K562 (cell line): ENCODE results near the gene ZNF672. TPM values are rescaled to one million over a fixed set of nuclear protein-coding genes. Genes with fewer than 3 reads are reported as not detected.
"Not testable (repeated sequence)": the region's sequence is repeated elsewhere in the genome, so short reads cannot be mapped to it uniquely, and the experiment has no call there.

Experiments
- ATAC-seq: fragments of 200-7000 bp; cut with Tn5 transposase; 3 replicates; pipeline ENCODE4 v1.9.1; 2020; ENCODE audit warnings: moderate library complexity
- BruUV-seq: library from RNA; stranded (reverse); fragments of 400-500 nt; replicated peaks from 2 replicates; lab custom pipeline; 2021; lab: Mats Ljungman, UMichigan
- CTCF ChIA-PET: fragments of 300-600 bp; formaldehyde crosslinking; extraction: SDS; loops from one replicate; lab custom pipeline; 2021; ENCODE audit warnings: low intra/inter-chr PET ratio; lab: Yijun Ruan, JAX
- POLR2A ChIA-PET: fragments of 300-600, 350-650 bp; sonication (Branson Sonifier 250); formaldehyde crosslinking; extraction: SDS; loops from one replicate; lab custom pipeline; 2021; ENCODE audit warnings: antibody characterized with exemption, inconsistent platforms; lab: Yijun Ruan, JAX
- DNase-seq, 4 experiments: peaks; one replicate each; pipeline versions ENCODE4 v3.0.0 to v3.0.0-alpha.2; 2011 to 2018; ENCODE audit warnings: low spot score in 3 of 4, mixed read lengths in 3 of 4; ENCODE audit errors: extremely low read depth in 1 of 4
- FAIRE-seq: peaks from 2 replicates; lab custom pipeline; 2011; peaks lifted over from hg19 to GRCh38; lab: Jason Lieb, UNC
- H2AFZ ChIP-seq: 2 replicates; pipeline ENCODE4 v1.6.0; 2011; ENCODE audit warnings: low read depth, low read length, control low read depth, inconsistent platforms
- H3K27ac ChIP-seq: fragments of 200-600 bp; 3 replicates; pipeline ENCODE4 v1.8.0; 2011; ENCODE audit warnings: low read depth, mild to moderate bottlenecking, control low read depth, inconsistent platforms, low read length, moderate library complexity, mixed read lengths; ENCODE audit errors: extremely low read depth
- H3K27me3 ChIP-seq, 2 experiments: fragments of 300-600 bp in 1 of 2; 2 replicates in 1 of 2; 3 replicates in 1 of 2; pipeline versions ENCODE4 v1.6.0 to v1.8.0; 2011; ENCODE audit warnings: inconsistent platforms in 2 of 2, low read length in 2 of 2, mild to moderate bottlenecking in 1 of 2, mixed read lengths in 1 of 2, moderate library complexity in 1 of 2; ENCODE audit not compliant: control insufficient read depth in 2 of 2, insufficient read depth in 2 of 2
- H3K36me3 ChIP-seq: fragments of 300-600 bp; 3 replicates; pipeline ENCODE4 v1.8.0; 2011; ENCODE audit warnings: mild to moderate bottlenecking, low read length, inconsistent platforms; ENCODE audit not compliant: control insufficient read depth, insufficient read depth
- H3K4me1 ChIP-seq, 2 experiments: fragments of 200-600 bp in 1 of 2; replicated peaks in 1 of 2; 2 replicates in 1 of 2; 3 replicates in 1 of 2; pipeline versions ENCODE4 v1.5.1 to v1.8.0; 2011; ENCODE audit warnings: inconsistent platforms in 2 of 2, low read length in 2 of 2, mild to moderate bottlenecking in 1 of 2, mixed read lengths in 1 of 2, moderate library complexity in 1 of 2; ENCODE audit not compliant: control insufficient read depth in 2 of 2, insufficient read depth in 2 of 2
- H3K4me2 ChIP-seq: 2 replicates; pipeline ENCODE4 v1.6.1; 2011; ENCODE audit warnings: low read length, control low read depth, inconsistent platforms, mixed read lengths; ENCODE audit not compliant: insufficient read depth
- H3K4me3 ChIP-seq: fragments of 200-600 bp; sonication (generic), shearing (Covaris generic); 2 replicates; pipeline ENCODE4 v1.5.1; 2016; ENCODE audit warnings: control low read depth, inconsistent platforms
- H3K79me2 ChIP-seq: fragments of 200-600 bp; 3 replicates; pipeline ENCODE4 v1.8.0; 2011; ENCODE audit warnings: low read length, inconsistent platforms; ENCODE audit not compliant: control insufficient read depth, insufficient read depth
- H3K9ac ChIP-seq, 2 experiments: 2 replicates each; pipeline versions ENCODE4 v1.6.0 to v1.6.1; 2011; ENCODE audit warnings: low read depth in 2 of 2, low read length in 2 of 2, control low read depth in 1 of 2, inconsistent platforms in 1 of 2, mild to moderate bottlenecking in 1 of 2, mixed read lengths in 1 of 2; ENCODE audit not compliant: insufficient read depth in 1 of 2
- H3K9me1 ChIP-seq: one replicate; pipeline ENCODE4 v1.6.0; 2011; ENCODE audit warnings: inconsistent platforms, mild to moderate bottlenecking, low read length, moderate library complexity; ENCODE audit not compliant: control insufficient read depth, insufficient read depth
- H3K9me3 ChIP-seq: replicated peaks from 2 replicates; pipeline ENCODE4 v1.5.1; 2011; ENCODE audit warnings: low read depth, low read length, inconsistent platforms; ENCODE audit not compliant: control insufficient read depth, insufficient read depth
- H4K20me1 ChIP-seq: replicated peaks from 2 replicates; pipeline ENCODE4 v1.6.1; 2011; ENCODE audit warnings: low read length, inconsistent platforms, mixed read lengths; ENCODE audit not compliant: control insufficient read depth, insufficient read depth
- BMI1 ChIP-seq: fragments of 150-350 bp; IDR thresholded peaks from 2 replicates; pipeline ENCODE4 v1.6.1; 2014; ENCODE audit warnings: low read length
- CEBPB ChIP-seq: fragments of 450-650 bp; IDR thresholded peaks from 2 replicates; pipeline ENCODE4 v1.6.1; 2016; ENCODE audit warnings: missing genetic modification characterization, missing compliant biosample characterization
- CEBPG ChIP-seq, 3 experiments: fragments of 200-800 bp in 1 of 3; sonication (Bioruptor generic) in 1 of 3; sonication (generic) in 1 of 3; formaldehyde crosslinking in 1 of 3; IDR thresholded peaks in 2 of 3; conservative IDR thresholded peaks in 1 of 3; 2 replicates each; pipeline versions ENCODE4 v1.6.1 to v1.8.0; 2016 to 2022; ENCODE audit warnings: missing compliant biosample characterization in 2 of 3, missing genetic modification characterization in 2 of 3, mild to moderate bottlenecking in 1 of 3, missing genetic modification reagents in 1 of 3
- CHCHD3 ChIP-seq: fragments of 250-450 bp; sonication (Bioruptor Pico); IDR thresholded peaks from 2 replicates; pipeline ENCODE4 v2.1.2; 2022; ENCODE audit warnings: mild to moderate bottlenecking
- CREB3 ChIP-seq: fragments of 450-650 bp; conservative IDR thresholded peaks from 2 replicates; pipeline ENCODE4 v1.6.1; 2016; ENCODE audit warnings: missing genetic modification characterization, low read depth, mild to moderate bottlenecking, missing compliant biosample characterization, moderate library complexity
- ELF1 ChIP-seq: fragments of 200-800 bp; sonication (Bioruptor generic); IDR thresholded peaks from 2 replicates; pipeline ENCODE4 v1.6.1; 2016; ENCODE audit warnings: missing genetic modification characterization, missing compliant biosample characterization
- HDAC1 ChIP-seq, 2 experiments: fragments of 450-650 bp; IDR thresholded peaks; 2 replicates each; pipeline ENCODE4 v1.6.1; 2016 to 2017; ENCODE audit warnings: inconsistent platforms in 1 of 2, mild to moderate bottlenecking in 1 of 2, moderate library complexity in 1 of 2
- MXI1 ChIP-seq: IDR thresholded peaks from 2 replicates; pipeline ENCODE4 v1.6.1; 2011; ENCODE audit warnings: low read depth, mild to moderate bottlenecking, improper control_type of control experiment, low read length
- RFX5 ChIP-seq: IDR thresholded peaks from 2 replicates; pipeline ENCODE4 v1.6.1; 2011; ENCODE audit warnings: low read depth, mild to moderate bottlenecking, improper control_type of control experiment, low read length
- SMARCE1 ChIP-seq: fragments of 450-650 bp; IDR thresholded peaks from 2 replicates; pipeline ENCODE4 v1.7.1; 2016; ENCODE audit warnings: mild to moderate bottlenecking
- SOX6 ChIP-seq: fragments of 450-650 bp; IDR thresholded peaks from 2 replicates; pipeline ENCODE4 v1.6.1; 2014; ENCODE audit warnings: mild to moderate bottlenecking
- SREBF1 ChIP-seq: fragments of 150-350 bp; IDR thresholded peaks from 2 replicates; pipeline ENCODE4 v1.6.1; 2014; ENCODE audit warnings: antibody characterized with exemption, low read depth, low read length, borderline replicate concordance
- TEAD2 ChIP-seq: fragments of 450-650 bp; IDR thresholded peaks from 2 replicates; pipeline ENCODE4 v1.6.1; 2016; ENCODE audit warnings: missing genetic modification characterization, control low read depth, missing compliant biosample characterization
- ZNF449 ChIP-seq: fragments of 250-450 bp; sonication (Bioruptor Pico); IDR thresholded peaks from 2 replicates; pipeline ENCODE4 v1.8.0; 2022; ENCODE audit warnings: moderate library complexity, mild to moderate bottlenecking, inconsistent platforms
- ZNF507 ChIP-seq: conservative IDR thresholded peaks from 2 replicates; pipeline ENCODE4 v1.6.1; 2017; ENCODE audit warnings: missing genetic modification characterization, missing compliant biosample characterization
- WGBS: fragments of 100-300 bp; shearing (Covaris generic); methylation state at CpG from one replicate; pipeline ENCODE4 v1.1.6; 2016; ENCODE audit warnings: low coverage, mixed read lengths; ENCODE audit not compliant: insufficient coverage; ENCODE audit errors: missing lambda C conversion rate; 5-methylcytosine and 5-hydroxymethylcytosine counted together
- in situ Hi-C: fragments of 300-500 bp; cut with MboI; formaldehyde crosslinking; loops from 4 replicates; pipeline ENCODE4 v1.15.0; 2018; ENCODE audit warnings: inconsistent platforms, mixed read lengths
- intact Hi-C: fragments of 100-400 bp; cut with micrococcal nuclease; formaldehyde crosslinking; loops from 2 replicates; pipeline ENCODE4 v1.14.2; 2022
- polyA plus RNA-seq, 8 experiments: library from polyadenylated mRNA; depleted of rRNA in 4 of 8; stranded (reverse) in 5 of 8; unstranded in 3 of 8; fragments of >200 nt; fragmentation: Nextera tagmentation in 2 of 8; fragmentation: Illumina TruSeq in 1 of 8; extraction: Ambion mirVana in 2 of 8; extraction: Trizol in 1 of 8; gene quantifications; 2 replicates each; pipeline versions ENCODE4 v1.2.1 to v1.2.3, GENCODE V29; 2011 to 2014; ENCODE audit warnings: inconsistent platforms in 1 of 8, missing spikeins in 1 of 8
- total RNA-seq, 7 experiments: library from RNA; depleted of rRNA in 6 of 7; stranded (reverse); fragments of >200 nt in 6 of 7; fragmentation: Illumina TruSeq in 2 of 7; extraction: Trizol in 2 of 7; gene quantifications; 2 replicates each; pipeline versions ENCODE4 v1.2.1 to v1.2.3, GENCODE V29; 2011 to 2021; ENCODE audit warnings: low replicate concordance in 1 of 7

Gene ZNF672
- total and polyA plus RNA-seq, 9 of the 15 experiments (the other 6 are each of a cell fraction or from before 2014, with no cell fraction given): 1.9 to 57.9 (median 24.1) TPM

- ChIA-PET CTCF (interaction anchor here (0.5 kb wide), 1 partner anchor 1781 kb away, joined by 4 read pairs; no protein-coding TSS in a partner anchor), POLR2A (interaction anchor here (1.2 kb wide), 1 partner anchor 23 kb away, joined by 3 read pairs; no protein-coding TSS in a partner anchor)
- H3K4me1 ChIP-seq; DNase-seq; H3K9me3 ChIP-seq; BruUV-seq; H3K4me2 ChIP-seq; H3K9ac ChIP-seq; H3K4me3 ChIP-seq; H3K27me3 ChIP-seq; H3K9me1 ChIP-seq; intact Hi-C loops; H3K79me2 ChIP-seq; H3K27ac ChIP-seq; H2AFZ ChIP-seq; in situ Hi-C loops; FAIRE-seq; H3K36me3 ChIP-seq; H4K20me1 ChIP-seq; ATAC-seq; TF ChIP-seq CEBPG (CRISPR knock-in tag; IDR thresholded peaks at IDR 0.05): not testable (repeated sequence)
- WGBS: 0% methylated on average over 4 of the region's 5 CpGs
- TF ChIP-seq CEBPG (tag; conservative IDR thresholded peaks at IDR 0.05 in 1 of 2, IDR thresholded peaks at IDR 0.05 in 1 of 2) (peak in 1 of 2 experiments; percentile 44; a peak in 2 of 4 replicates), CEBPB (tag) (peak; percentile 57; the same call in 1 of the 2 replicates)
- TF ChIP-seq, all 486 proteins: peak for 2; not testable (repeated sequence) for 484
Measured at GRCh38 chr1:248794663-248795062, 43.4 kb upstream of the ZNF672 start.

GRCh38 chr1:248798791-248799190 is 39.2 kb upstream of the ZNF672 start:
- intact Hi-C loops: no loop called here
- H3K79me2 ChIP-seq: no peaks in the 10 kb centered on the region
- WGBS: 0% methylated on average over 3 of the region's 3 CpGs
- peaks cover 10 to 20% of the 10 kb centered on the region in 2 experiments; a peak in 4 of 5 replicates for H3K27me3 ChIP-seq
- no TSS peak for BruUV-seq
- FAIRE-seq (no peak), DNase-seq (no peak), ATAC-seq (no peak)
- ChIA-PET CTCF (no interaction called here), POLR2A (no interaction called here)
- in situ Hi-C loops: no loop called here
- no peak overlapping the region for H3K4me3 ChIP-seq
- no peaks in the 10 kb centered on the region for H3K36me3 ChIP-seq
- no peaks in the 10 kb centered on the region; the same call in 1 of the 2 replicates for H3K9me3 ChIP-seq
- H3K4me1 ChIP-seq: no peaks in the 10 kb centered on the region
- no peak overlapping the region for H3K27ac ChIP-seq
- H4K20me1 ChIP-seq: no peaks in the 10 kb centered on the region
- no peaks in the 10 kb centered on the region for H3K9me1 ChIP-seq
- H3K9ac ChIP-seq: no peak overlapping the region
- H2AFZ ChIP-seq: no peak overlapping the region
- H3K4me2 ChIP-seq: no peak overlapping the region
- no peak for TF ChIP-seq ZNF507
- no peak for TF ChIP-seq TEAD2 (tag)
- no peak for TF ChIP-seq BMI1
- no peak for TF ChIP-seq SOX6
- no peak for TF ChIP-seq SREBF1
- no peak for TF ChIP-seq CREB3 (tag)
- TF ChIP-seq ELF1 (tag): no peak
- no peak for TF ChIP-seq ZNF449 (CRISPR knock-in tag)
- no peak for TF ChIP-seq CHCHD3 (CRISPR knock-in tag)
- no peak for TF ChIP-seq RFX5
- TF ChIP-seq MXI1: no peak
- no peak for TF ChIP-seq HDAC1 (IDR thresholded peaks at IDR 0.05)
- TF ChIP-seq SMARCE1: no peak
